ENCODE data around the gene AMH.

GRCh38 chr19:2239173-2239572 is 9.9 kb upstream of the AMH start:
- TF ChIP-seq EP300 (IDR thresholded peaks at IDR 0.05) (no peak), POLR2AphosphoS5 (IDR thresholded peaks at IDR 0.05) (no peak)
- TF ChIP-seq, protein P1, sequence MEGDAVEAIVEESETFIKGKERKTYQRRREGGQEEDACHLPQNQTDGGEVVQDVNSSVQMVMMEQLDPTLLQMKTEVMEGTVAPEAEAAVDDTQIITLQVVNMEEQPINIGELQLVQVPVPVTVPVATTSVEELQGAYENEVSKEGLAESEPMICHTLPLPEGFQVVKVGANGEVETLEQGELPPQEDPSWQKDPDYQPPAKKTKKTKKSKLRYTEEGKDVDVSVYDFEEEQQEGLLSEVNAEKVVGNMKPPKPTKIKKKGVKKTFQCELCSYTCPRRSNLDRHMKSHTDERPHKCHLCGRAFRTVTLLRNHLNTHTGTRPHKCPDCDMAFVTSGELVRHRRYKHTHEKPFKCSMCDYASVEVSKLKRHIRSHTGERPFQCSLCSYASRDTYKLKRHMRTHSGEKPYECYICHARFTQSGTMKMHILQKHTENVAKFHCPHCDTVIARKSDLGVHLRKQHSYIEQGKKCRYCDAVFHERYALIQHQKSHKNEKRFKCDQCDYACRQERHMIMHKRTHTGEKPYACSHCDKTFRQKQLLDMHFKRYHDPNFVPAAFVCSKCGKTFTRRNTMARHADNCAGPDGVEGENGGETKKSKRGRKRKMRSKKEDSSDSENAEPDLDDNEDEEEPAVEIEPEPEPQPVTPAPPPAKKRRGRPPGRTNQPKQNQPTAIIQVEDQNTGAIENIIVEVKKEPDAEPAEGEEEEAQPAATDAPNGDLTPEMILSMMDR (IDR thresholded peaks at IDR 0.05): no peak
